CD8-positive, alpha-beta memory T cell (primary cell): Measurements from ENCODE around the gene PLA2G4B. TPM values are rescaled to one million over a fixed set of nuclear protein-coding genes. Genes with fewer than 3 reads are reported as not detected.

Source experiments
- CTCF ChIA-PET: fragments of 350-600 bp; sonication (Branson Sonifier 250); formaldehyde crosslinking; loops from one replicate; lab custom pipeline; 2021; ENCODE audit warnings: antibody characterized with exemption; lab: Charles Lee
- POLR2A ChIA-PET: fragments of 350-600 bp; sonication (Branson Sonifier 250); formaldehyde crosslinking; loops from one replicate; lab custom pipeline; 2021; ENCODE audit warnings: antibody characterized with exemption; lab: Charles Lee
- DNase-seq, 5 donors: peaks; one replicate each; pipeline versions ENCODE4 v3.0.0 to v3.0.0-alpha.2; 2020 to 2022; ENCODE audit warnings: mixed read lengths in 1 of 5
- H3K27ac ChIP-seq: one replicate; pipeline ENCODE4 v1.7.0; 2013; ENCODE audit warnings: low read depth, mild to moderate bottlenecking, low read length, moderate library complexity
- H3K27me3 ChIP-seq: 2 replicates; pipeline ENCODE4 v1.7.0; 2013; ENCODE audit warnings: low read length, mild to moderate bottlenecking; ENCODE audit not compliant: insufficient read depth, poor library complexity, severe bottlenecking
- H3K36me3 ChIP-seq: 2 replicates; pipeline ENCODE4 v1.7.0; 2013; ENCODE audit warnings: mild to moderate bottlenecking, low read length, moderate library complexity; ENCODE audit not compliant: insufficient read depth
- H3K4me1 ChIP-seq: 2 replicates; pipeline ENCODE4 v1.7.0; 2013; ENCODE audit warnings: mild to moderate bottlenecking, low read length, moderate library complexity; ENCODE audit not compliant: insufficient read depth
- H3K4me3 ChIP-seq: 2 replicates; pipeline ENCODE4 v1.7.0; 2013; ENCODE audit warnings: mild to moderate bottlenecking, low read length
- H3K9me3 ChIP-seq: 2 replicates; pipeline ENCODE4 v1.7.0; 2013; ENCODE audit warnings: mild to moderate bottlenecking, low read length
- H3K27ac Mint-ChIP-seq, 8 donors: one replicate each; pipeline ENCODE4 v1.8.0; 2020 to 2021; ENCODE audit warnings: mixed read lengths in 8 of 8, mild to moderate bottlenecking in 6 of 8, inconsistent platforms in 3 of 8, moderate library complexity in 3 of 8
- H3K27me3 Mint-ChIP-seq, 2 donors: one replicate each; pipeline ENCODE4 v1.8.0; 2020 to 2021; ENCODE audit warnings: mixed read lengths in 2 of 2, mild to moderate bottlenecking in 1 of 2, moderate library complexity in 1 of 2
- H3K36me3 Mint-ChIP-seq, 3 donors: one replicate each; pipeline ENCODE4 v1.8.0; 2020 to 2021; ENCODE audit warnings: mixed read lengths in 3 of 3, inconsistent platforms in 1 of 3, mild to moderate bottlenecking in 1 of 3
- H3K4me1 Mint-ChIP-seq, 3 donors: one replicate each; pipeline ENCODE4 v1.8.0; 2020 to 2021; ENCODE audit warnings: mixed read lengths in 3 of 3, inconsistent platforms in 1 of 3, mild to moderate bottlenecking in 1 of 3
- H3K4me3 Mint-ChIP-seq, 7 donors: one replicate each; pipeline ENCODE4 v1.8.0; 2020 to 2021; ENCODE audit warnings: mixed read lengths in 7 of 7, mild to moderate bottlenecking in 6 of 7, moderate library complexity in 4 of 7, inconsistent platforms in 2 of 7
- H3K9me3 Mint-ChIP-seq, 5 donors: one replicate each; pipeline ENCODE4 v1.8.0; 2020 to 2022; ENCODE audit warnings: mixed read lengths in 5 of 5, mild to moderate bottlenecking in 3 of 5, moderate library complexity in 2 of 5, inconsistent platforms in 1 of 5
- polyA plus RNA-seq: library from polyadenylated mRNA; unstranded; fragments of 300-500 nt; fragmentation: Illumina TruSeq; gene quantifications from one replicate; pipeline ENCODE4 v1.2.3, GENCODE V29; 2021
- total RNA-seq, 2 experiments: library from RNA; stranded (reverse); gene quantifications; one replicate each; pipeline ENCODE4 v1.2.3, GENCODE V29; 2021

The PLA2G4B gene
- total and polyA plus RNA-seq, 3 experiments from 2014 or later: 3.1 to 6.8 (median 5.9) TPM

DNA sequence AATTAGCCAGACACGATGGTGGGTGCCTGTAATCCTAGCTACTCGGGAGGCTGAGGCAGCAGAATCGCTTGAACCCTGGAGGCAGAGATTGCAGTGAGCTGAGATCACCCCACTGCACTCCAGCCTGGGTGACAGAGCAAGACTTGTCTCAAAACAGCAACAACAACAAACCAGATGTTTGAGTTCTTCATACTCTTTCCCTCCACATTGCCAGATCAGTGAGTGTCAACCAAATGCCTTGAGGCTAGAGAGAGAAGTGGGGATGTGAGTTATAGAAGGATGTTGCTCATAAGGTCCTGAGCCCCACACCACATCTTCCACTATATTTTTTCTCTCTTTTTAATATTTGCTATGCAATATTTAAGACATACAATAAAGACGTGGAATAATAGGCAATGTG lies 44.6 kb upstream of the PLA2G4B start:
- peaks cover 0 to 6% (median 0%) of the 10 kb centered on the region in 3 donors for H3K36me3 Mint-ChIP-seq
- POLR2A ChIA-PET: no interaction called here
- CTCF ChIA-PET: interaction anchor here (0.7 kb wide), 1 partner anchor 20 kb away, joined by 3 read pairs; the partner anchor contains the start of gene MAPKBP1
- Histone ChIP-seq H3K27me3 (no peaks in the 10 kb centered on the region), H3K9me3 (no peaks in the 10 kb centered on the region), H3K27ac (no peak overlapping the region), H3K4me1 (peaks cover 22% of the 10 kb centered on the region), H3K36me3 (no peaks in the 10 kb centered on the region), H3K4me3 (no peak overlapping the region)
- H3K4me1 Mint-ChIP-seq: peaks cover 37 to 51% (median 48%) of the 10 kb centered on the region in 3 donors
- no peak overlapping the region for H3K4me3 Mint-ChIP-seq
- no peaks in the 10 kb centered on the region for H3K9me3 Mint-ChIP-seq
- peak overlapping the region in 1 of 8 donors; percentile 15 for H3K27ac Mint-ChIP-seq
- DNase-seq: no peak
- no peaks in the 10 kb centered on the region for H3K27me3 Mint-ChIP-seq

DNA sequence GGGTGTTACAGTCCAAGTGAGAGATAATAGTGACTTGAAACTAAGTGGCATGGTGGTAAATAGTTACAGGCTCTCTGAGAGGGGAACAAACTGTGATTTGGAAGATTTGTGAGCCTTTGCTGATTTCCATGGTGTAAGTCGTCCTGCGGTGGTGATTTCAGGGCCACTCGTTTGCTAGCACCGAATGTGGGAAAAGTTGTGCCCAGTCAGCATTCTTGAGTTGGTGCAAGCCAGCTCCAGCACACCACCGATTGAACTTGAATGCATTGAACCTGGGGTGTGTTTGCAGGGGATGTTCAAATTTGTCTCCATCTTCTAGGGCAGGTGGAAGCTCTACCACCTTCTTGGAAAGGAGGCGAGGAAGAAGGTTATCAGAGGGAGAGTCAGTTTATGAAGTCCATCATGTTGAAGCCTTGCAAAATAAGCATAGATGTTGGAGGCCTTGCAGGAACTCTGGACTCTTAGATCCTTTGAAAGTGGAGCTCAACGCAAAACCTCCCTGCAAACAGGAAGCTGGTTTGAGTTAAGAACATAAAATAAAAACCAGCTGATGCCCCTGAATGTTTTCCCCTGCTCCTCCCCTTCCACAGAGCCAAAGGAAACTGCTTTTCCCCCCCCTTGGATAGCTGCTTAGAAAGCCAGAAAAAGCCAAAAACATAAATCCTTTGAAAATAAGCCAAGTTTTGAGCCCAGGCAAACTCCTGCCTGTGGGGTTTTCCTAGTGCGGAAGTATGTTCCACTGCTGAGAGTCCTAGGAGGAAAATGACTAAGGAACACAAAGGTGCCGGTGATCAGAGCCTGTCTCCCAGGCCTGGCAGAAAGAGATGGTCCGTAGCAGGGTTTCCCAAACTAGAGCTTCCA lies 42.4 kb upstream of the PLA2G4B start:
- POLR2A ChIA-PET: no interaction called here
- peak overlapping the region in 3 of 8 donors; percentile 20 to 70 (median 39) for H3K27ac Mint-ChIP-seq

DNA sequence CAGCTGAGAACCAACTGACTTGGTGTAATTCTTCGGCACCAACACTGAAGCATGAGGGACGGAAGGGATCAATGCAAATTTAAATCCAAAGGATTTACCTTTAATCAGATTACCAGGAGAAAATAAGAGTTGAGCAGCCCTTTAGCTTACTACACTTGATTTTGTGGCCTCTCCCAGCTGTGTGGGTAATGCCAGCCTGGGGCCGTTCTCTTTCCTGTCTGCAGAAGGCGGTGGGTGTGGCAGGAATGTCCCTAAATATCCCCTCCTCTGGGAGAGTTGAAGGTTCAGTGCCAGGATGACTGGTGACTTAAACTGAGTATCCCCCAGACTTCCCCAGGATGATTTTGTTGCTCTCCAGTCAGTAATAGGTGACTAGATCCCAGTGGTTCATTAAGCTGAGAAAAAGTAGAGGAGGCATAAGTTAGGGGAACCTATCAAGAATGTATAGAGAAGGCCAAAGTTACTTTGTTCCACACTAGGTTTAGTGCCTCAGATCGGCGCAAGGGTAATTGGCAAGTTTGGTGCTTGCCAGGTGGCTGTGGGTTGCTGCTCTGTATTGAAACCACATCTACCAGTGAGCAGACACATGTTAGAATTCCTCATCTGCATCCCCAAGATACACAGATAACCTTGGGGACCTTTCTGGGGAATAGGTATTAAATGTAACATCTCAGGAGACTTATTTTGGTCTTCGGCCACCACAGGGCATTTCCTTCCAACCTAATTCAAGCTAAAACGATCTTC lies 41.3 kb upstream of the PLA2G4B start:
- Mint-ChIP-seq H3K4me1 (peaks cover 5 to 19% (median 15%) of the 10 kb centered on the region in 3 donors), H3K27ac (peak overlapping the region in 2 of 8 donors; percentile 23 to 88), H3K27me3 (no peaks in the 10 kb centered on the region), H3K36me3 (peaks cover 0 to 33% (median 2%) of the 10 kb centered on the region in 3 donors), H3K9me3 (no peaks in the 10 kb centered on the region), H3K4me3 (no peak overlapping the region)
- Histone ChIP-seq H3K4me3 (no peak overlapping the region), H3K27me3 (no peaks in the 10 kb centered on the region), H3K4me1 (no peaks in the 10 kb centered on the region), H3K9me3 (no peaks in the 10 kb centered on the region), H3K27ac (no peak overlapping the region), H3K36me3 (peaks cover 10% of the 10 kb centered on the region)
- DNase-seq: no peak
- ChIA-PET POLR2A (no interaction called here), CTCF (no interaction called here)

More for the DNA sequence above, 42.4 kb upstream of the PLA2G4B start:
- CTCF ChIA-PET: no interaction called here
- Histone ChIP-seq H3K36me3 (peaks cover 10% of the 10 kb centered on the region), H3K9me3 (no peaks in the 10 kb centered on the region), H3K4me1 (peaks cover 3% of the 10 kb centered on the region), H3K4me3 (no peak overlapping the region), H3K27ac (no peak overlapping the region), H3K27me3 (no peaks in the 10 kb centered on the region)
- DNase-seq: no peak
- H3K4me1 Mint-ChIP-seq: peaks cover 16 to 29% (median 27%) of the 10 kb centered on the region in 3 donors
- no peaks in the 10 kb centered on the region for H3K9me3 Mint-ChIP-seq
- H3K27me3 Mint-ChIP-seq: no peaks in the 10 kb centered on the region
- peaks cover 0 to 27% (median 2%) of the 10 kb centered on the region in 3 donors for H3K36me3 Mint-ChIP-seq
- no peak overlapping the region for H3K4me3 Mint-ChIP-seq

DNA sequence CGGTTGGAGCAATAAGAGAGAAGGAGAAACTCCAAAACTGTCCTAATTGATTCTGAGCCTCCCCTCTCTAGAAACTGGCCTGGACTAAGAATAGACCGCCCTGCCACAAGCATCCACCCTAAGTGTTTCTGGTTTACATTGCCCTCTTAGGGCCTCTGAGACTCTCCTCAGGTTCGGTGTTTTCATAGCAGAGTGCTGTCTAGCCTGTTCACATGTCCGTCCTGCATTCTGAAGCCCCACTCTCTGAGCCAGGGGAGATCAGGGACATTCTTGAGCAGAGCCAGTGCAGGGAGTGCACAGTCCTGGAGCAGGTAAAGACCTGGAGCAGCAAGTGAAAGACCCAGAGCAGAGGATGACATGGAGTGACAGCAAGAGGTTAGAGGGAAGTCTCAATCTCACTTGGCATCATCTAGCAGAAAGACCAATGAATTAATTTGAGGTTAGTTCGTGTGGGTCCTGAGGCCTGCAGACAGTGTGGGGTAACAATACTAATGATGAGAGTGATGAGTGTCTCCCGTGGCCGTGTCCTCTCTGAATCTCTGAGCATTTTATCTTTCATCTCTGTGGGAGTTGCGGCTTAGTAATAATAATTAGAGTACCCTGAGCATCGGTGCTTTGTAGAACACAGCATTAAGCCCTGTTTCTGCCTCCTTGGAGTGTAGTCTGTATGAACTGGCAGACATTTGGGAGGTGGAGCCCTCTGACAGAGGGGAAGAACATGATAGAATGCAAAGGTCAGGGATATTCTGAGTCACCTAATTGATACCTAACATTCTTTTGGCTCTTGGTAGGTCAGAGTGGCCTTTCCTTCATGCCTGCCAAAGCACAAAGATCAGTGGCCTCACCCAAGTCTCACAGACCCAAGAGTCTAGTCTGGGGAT lies 39.8 kb upstream of the PLA2G4B start:
- peaks cover 10% of the 10 kb centered on the region for H3K36me3 ChIP-seq
- DNase-seq: no peak
- H3K27me3 ChIP-seq: no peaks in the 10 kb centered on the region
- POLR2A ChIA-PET: no interaction called here
- Mint-ChIP-seq H3K9me3 (no peaks in the 10 kb centered on the region), H3K4me3 (no peak overlapping the region), H3K27me3 (no peaks in the 10 kb centered on the region), H3K27ac (peak overlapping the region in 3 of 8 donors; percentile 14 to 55 (median 42)), H3K36me3 (peaks cover 0 to 36% (median 2%) of the 10 kb centered on the region in 3 donors), H3K4me1 (peaks cover 5 to 16% (median 14%) of the 10 kb centered on the region in 3 donors)
- H3K27ac ChIP-seq: no peak overlapping the region
- no peaks in the 10 kb centered on the region for H3K9me3 ChIP-seq
- H3K4me1 ChIP-seq: no peaks in the 10 kb centered on the region
- CTCF ChIA-PET: interaction anchor here (1.6 kb wide), 1 partner anchor 25 kb away, joined by 6 read pairs; the partner anchor contains the start of gene MAPKBP1
- H3K4me3 ChIP-seq: no peak overlapping the region

DNA sequence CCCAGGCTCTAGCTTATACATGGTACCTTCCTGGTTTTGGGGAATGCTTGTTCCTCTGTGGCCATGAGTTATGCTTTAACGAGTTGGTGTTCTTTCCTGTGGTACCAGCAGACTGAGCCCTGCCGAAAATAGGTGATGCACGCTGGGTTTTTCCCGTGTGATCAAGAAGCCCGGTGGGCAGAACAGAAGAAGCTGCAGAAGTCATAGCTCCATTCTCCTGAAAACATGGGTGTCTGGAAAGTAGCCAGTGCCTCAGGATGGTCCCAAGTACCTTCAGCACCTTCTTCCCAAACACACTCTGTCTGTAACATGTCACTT lies 39.2 kb upstream of the PLA2G4B start:
- no peak overlapping the region for H3K4me3 Mint-ChIP-seq
- Histone ChIP-seq H3K4me1 (no peaks in the 10 kb centered on the region), H3K27ac (no peak overlapping the region), H3K9me3 (no peaks in the 10 kb centered on the region), H3K27me3 (no peaks in the 10 kb centered on the region), H3K36me3 (peaks cover 10% of the 10 kb centered on the region), H3K4me3 (no peak overlapping the region)
- H3K9me3 Mint-ChIP-seq: no peaks in the 10 kb centered on the region
- H3K36me3 Mint-ChIP-seq: peaks cover 0 to 39% (median 2%) of the 10 kb centered on the region in 3 donors
- no peak for DNase-seq
- CTCF ChIA-PET: interaction anchor here (1.6 kb wide), 1 partner anchor 25 kb away, joined by 6 read pairs; the partner anchor contains the start of gene MAPKBP1
- no peaks in the 10 kb centered on the region for H3K27me3 Mint-ChIP-seq
- H3K27ac Mint-ChIP-seq: peak overlapping the region in 3 of 8 donors; percentile 22 to 53 (median 34)
- H3K4me1 Mint-ChIP-seq: peaks cover 5 to 16% (median 14%) of the 10 kb centered on the region in 3 donors
- POLR2A ChIA-PET: no interaction called here

DNA sequence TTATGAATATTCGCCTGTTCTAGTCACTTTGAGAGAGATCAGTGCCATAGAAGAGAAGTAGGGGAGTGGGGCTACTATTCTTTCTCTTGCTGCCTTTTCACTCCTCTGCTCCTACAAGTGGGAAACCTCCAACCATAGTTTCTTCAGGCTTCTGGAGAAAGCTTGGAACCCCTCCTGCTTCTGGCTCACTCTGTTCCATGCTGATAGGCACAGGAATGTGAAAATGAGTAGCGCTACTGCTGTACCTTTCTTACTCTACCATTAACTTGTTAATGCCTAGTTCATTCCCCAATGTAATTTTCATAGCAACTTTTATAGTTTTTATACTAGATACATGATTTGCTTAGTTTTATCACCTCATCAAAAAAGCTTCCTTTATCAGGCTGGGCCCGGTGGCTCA lies 37.5 kb upstream of the PLA2G4B start:
- Mint-ChIP-seq H3K27ac (peak overlapping the region in 2 of 8 donors; percentile 58), H3K36me3 (peaks cover 0 to 50% (median 2%) of the 10 kb centered on the region in 3 donors), H3K27me3 (no peaks in the 10 kb centered on the region), H3K9me3 (no peaks in the 10 kb centered on the region), H3K4me3 (no peak overlapping the region), H3K4me1 (peaks cover 2 to 12% (median 8%) of the 10 kb centered on the region in 3 donors)
- H3K4me1 ChIP-seq: peaks cover 5% of the 10 kb centered on the region
- no peaks in the 10 kb centered on the region for H3K9me3 ChIP-seq
- CTCF ChIA-PET: interaction anchor here (0.9 to 1.6 kb wide), 5 partner anchors 11 to 136 kb away, joined by 3 to 5 read pairs (median 3); no protein-coding TSS in a partner anchor
- no peak overlapping the region for H3K4me3 ChIP-seq
- no peak overlapping the region for H3K27ac ChIP-seq
- H3K36me3 ChIP-seq: peaks cover 10% of the 10 kb centered on the region
- no peak for DNase-seq
- POLR2A ChIA-PET: no interaction called here
- no peaks in the 10 kb centered on the region for H3K27me3 ChIP-seq

DNA sequence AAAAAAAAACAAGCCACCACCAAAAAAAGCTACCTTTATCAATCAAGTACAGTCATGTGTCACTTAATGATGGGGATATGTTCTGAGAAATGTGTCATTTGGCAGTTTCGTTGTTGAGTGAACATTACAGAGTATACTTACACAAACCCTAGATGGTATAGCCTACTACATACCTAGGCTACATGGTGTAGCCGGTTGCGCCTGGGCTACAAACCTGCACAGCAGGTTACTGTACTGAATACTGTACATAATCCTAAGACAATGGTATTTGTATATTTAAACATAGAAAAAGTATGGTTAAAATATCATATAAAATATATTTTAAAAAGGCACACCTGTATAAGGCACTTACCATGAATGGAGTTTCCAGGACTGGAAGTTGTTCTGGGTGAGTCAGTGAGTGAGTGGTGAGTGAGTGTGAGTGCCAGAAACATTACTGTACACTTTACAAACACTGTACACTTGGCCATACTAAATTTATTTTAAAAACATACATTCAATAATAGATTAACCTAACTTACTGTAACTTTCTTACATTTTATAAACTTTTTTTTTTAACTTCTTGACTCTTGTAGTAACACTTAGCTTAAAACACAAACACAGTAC lies 36.7 kb upstream of the PLA2G4B start:
- no peak for DNase-seq
- H3K9me3 ChIP-seq: no peaks in the 10 kb centered on the region
- Mint-ChIP-seq H3K4me3 (no peak overlapping the region), H3K27ac (no peak overlapping the region), H3K27me3 (no peaks in the 10 kb centered on the region), H3K4me1 (peaks cover 2 to 9% (median 7%) of the 10 kb centered on the region in 3 donors), H3K9me3 (no peaks in the 10 kb centered on the region), H3K36me3 (peaks cover 0 to 53% (median 4%) of the 10 kb centered on the region in 3 donors)
- no peak overlapping the region for H3K27ac ChIP-seq
- POLR2A ChIA-PET: no interaction called here
- CTCF ChIA-PET: interaction anchor here (0.7 to 3.8 kb wide), 6 partner anchors 10 to 135 kb away, joined by 3 to 9 read pairs (median 3); partner anchors contain the start of gene MAPKBP1
- H3K36me3 ChIP-seq: peaks cover 10% of the 10 kb centered on the region
- H3K27me3 ChIP-seq: no peaks in the 10 kb centered on the region
- no peak overlapping the region for H3K4me3 ChIP-seq
- H3K4me1 ChIP-seq: peaks cover 5% of the 10 kb centered on the region
